K562 (cell line): ENCODE measurements around the gene NEUROD2.

Experiments used
- REST ChIP-seq, 2 experiments: fragments of 450-650 bp; formaldehyde crosslinking in 1 of 2; IDR thresholded peaks; 2 replicates each; pipeline versions ENCODE4 v1.4.0 to v1.6.1; 2014 to 2020; ENCODE audit warnings: mild to moderate bottlenecking in 2 of 2, borderline replicate concordance in 1 of 2, low read depth in 1 of 2
- ZBTB43 ChIP-seq: sonication (generic); formaldehyde crosslinking; IDR thresholded peaks from 2 replicates; pipeline ENCODE4 v1.8.0; 2023; ENCODE audit warnings: mild to moderate bottlenecking, missing genetic modification reagents
- ZNF408 ChIP-seq: fragments of 250-450 bp; sonication (Bioruptor Pico); IDR thresholded peaks from 2 replicates; pipeline ENCODE4 v1.4.0; 2020; ENCODE audit warnings: low read depth, mild to moderate bottlenecking, moderate library complexity

- TF ChIP-seq REST (IDR thresholded peaks at IDR 0.05; ENCODE audit: borderline replicate concordance): no peak
- TF ChIP-seq REST (CRISPR knock-in tag; IDR thresholded peaks at IDR 0.05; ENCODE audit: low read depth): no peak
- TF ChIP-seq ZNF408: no peak
- TF ChIP-seq ZBTB43 (CRISPR knock-in tag): no peak
Observed at GRCh38 chr17:39619786-39620101, 12.0 kb upstream of the NEUROD2 start.
